Liver (tissue), 3 donors: ENCODE measurements around the gene ARHGAP40.

Source experiments
- GABPA ChIP-seq, 2 donors: IDR thresholded peaks in 1 of 2; conservative IDR thresholded peaks in 1 of 2; 2 replicates each; pipeline ENCODE4 v1.6.1; 2016; ENCODE audit warnings: antibody characterized with exemption in 2 of 2, mild to moderate bottlenecking in 1 of 2, moderate library complexity in 1 of 2
- JUND ChIP-seq, 2 donors: IDR thresholded peaks; 2 replicates each; pipeline ENCODE4 v1.6.1; 2016; ENCODE audit warnings: antibody characterized with exemption in 2 of 2
- RAD21 ChIP-seq, 2 donors: IDR thresholded peaks; 2 replicates each; pipeline ENCODE4 v1.6.1; 2016; ENCODE audit warnings: antibody characterized with exemption in 2 of 2, mild to moderate bottlenecking in 2 of 2
- RXRA ChIP-seq, 2 donors: IDR thresholded peaks; 2 replicates each; pipeline ENCODE4 v1.6.1; 2017 to 2018; ENCODE audit warnings: antibody characterized with exemption in 2 of 2, mild to moderate bottlenecking in 1 of 2
- SP1 ChIP-seq: IDR thresholded peaks from 2 replicates; pipeline ENCODE4 v1.6.1; 2018; ENCODE audit warnings: antibody characterized with exemption, mild to moderate bottlenecking
- YY1 ChIP-seq: IDR thresholded peaks from 2 replicates; pipeline ENCODE4 v1.6.1; 2016; ENCODE audit warnings: antibody characterized with exemption, mild to moderate bottlenecking
- TF ChIP-seq, protein P1 (sequence below): IDR thresholded peaks from 2 replicates; pipeline ENCODE4 v1.6.1; 2016; ENCODE audit warnings: antibody characterized with exemption, mild to moderate bottlenecking
- TF ChIP-seq, protein P2 (sequence below): fragments of 150-350 bp; IDR thresholded peaks from 2 replicates; pipeline ENCODE4 v1.5.1; 2017; ENCODE audit warnings: improper control_type of control experiment, low read depth, low read length; ENCODE audit not compliant: missing input control
- TF ChIP-seq, protein P3 (sequence below): IDR thresholded peaks from 2 replicates; pipeline ENCODE4 v1.6.1; 2016; ENCODE audit warnings: antibody characterized with exemption
- TF ChIP-seq, protein P4 (sequence below): IDR thresholded peaks from 2 replicates; pipeline ENCODE4 v1.6.1; 2016; ENCODE audit warnings: antibody characterized with exemption
- TF ChIP-seq, protein P5 (sequence below): IDR thresholded peaks from 2 replicates; pipeline ENCODE4 v1.6.1; 2016; ENCODE audit warnings: antibody characterized with exemption
- donor health status: healthy.
- donor health status: healthy.

DNA sequence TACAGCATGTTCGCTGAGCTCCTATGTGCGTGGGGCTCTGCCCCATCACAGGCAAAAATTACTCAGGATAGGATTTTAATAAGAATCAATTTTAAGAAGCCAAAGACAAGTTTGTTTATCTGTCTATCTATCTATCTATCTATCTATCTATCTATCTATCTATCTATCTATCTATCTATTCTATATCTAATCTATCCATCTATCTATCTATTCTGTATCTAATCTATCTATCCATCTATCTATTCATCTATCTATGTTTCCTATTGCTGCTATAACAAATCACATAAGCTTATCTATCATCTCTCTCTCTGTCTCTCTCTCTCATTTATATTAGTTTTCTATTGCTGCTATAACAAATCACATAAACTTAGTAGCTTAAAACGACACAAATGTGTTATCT, 1.7 kb downstream of the ARHGAP40 start:
- TF ChIP-seq, protein P1, sequence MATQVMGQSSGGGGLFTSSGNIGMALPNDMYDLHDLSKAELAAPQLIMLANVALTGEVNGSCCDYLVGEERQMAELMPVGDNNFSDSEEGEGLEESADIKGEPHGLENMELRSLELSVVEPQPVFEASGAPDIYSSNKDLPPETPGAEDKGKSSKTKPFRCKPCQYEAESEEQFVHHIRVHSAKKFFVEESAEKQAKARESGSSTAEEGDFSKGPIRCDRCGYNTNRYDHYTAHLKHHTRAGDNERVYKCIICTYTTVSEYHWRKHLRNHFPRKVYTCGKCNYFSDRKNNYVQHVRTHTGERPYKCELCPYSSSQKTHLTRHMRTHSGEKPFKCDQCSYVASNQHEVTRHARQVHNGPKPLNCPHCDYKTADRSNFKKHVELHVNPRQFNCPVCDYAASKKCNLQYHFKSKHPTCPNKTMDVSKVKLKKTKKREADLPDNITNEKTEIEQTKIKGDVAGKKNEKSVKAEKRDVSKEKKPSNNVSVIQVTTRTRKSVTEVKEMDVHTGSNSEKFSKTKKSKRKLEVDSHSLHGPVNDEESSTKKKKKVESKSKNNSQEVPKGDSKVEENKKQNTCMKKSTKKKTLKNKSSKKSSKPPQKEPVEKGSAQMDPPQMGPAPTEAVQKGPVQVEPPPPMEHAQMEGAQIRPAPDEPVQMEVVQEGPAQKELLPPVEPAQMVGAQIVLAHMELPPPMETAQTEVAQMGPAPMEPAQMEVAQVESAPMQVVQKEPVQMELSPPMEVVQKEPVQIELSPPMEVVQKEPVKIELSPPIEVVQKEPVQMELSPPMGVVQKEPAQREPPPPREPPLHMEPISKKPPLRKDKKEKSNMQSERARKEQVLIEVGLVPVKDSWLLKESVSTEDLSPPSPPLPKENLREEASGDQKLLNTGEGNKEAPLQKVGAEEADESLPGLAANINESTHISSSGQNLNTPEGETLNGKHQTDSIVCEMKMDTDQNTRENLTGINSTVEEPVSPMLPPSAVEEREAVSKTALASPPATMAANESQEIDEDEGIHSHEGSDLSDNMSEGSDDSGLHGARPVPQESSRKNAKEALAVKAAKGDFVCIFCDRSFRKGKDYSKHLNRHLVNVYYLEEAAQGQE = no peak
- TF ChIP-seq JUND (IDR thresholded peaks at IDR 0.05) = no peak
- TF ChIP-seq, protein P2, sequence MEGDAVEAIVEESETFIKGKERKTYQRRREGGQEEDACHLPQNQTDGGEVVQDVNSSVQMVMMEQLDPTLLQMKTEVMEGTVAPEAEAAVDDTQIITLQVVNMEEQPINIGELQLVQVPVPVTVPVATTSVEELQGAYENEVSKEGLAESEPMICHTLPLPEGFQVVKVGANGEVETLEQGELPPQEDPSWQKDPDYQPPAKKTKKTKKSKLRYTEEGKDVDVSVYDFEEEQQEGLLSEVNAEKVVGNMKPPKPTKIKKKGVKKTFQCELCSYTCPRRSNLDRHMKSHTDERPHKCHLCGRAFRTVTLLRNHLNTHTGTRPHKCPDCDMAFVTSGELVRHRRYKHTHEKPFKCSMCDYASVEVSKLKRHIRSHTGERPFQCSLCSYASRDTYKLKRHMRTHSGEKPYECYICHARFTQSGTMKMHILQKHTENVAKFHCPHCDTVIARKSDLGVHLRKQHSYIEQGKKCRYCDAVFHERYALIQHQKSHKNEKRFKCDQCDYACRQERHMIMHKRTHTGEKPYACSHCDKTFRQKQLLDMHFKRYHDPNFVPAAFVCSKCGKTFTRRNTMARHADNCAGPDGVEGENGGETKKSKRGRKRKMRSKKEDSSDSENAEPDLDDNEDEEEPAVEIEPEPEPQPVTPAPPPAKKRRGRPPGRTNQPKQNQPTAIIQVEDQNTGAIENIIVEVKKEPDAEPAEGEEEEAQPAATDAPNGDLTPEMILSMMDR = no peak
- TF ChIP-seq, protein P3, sequence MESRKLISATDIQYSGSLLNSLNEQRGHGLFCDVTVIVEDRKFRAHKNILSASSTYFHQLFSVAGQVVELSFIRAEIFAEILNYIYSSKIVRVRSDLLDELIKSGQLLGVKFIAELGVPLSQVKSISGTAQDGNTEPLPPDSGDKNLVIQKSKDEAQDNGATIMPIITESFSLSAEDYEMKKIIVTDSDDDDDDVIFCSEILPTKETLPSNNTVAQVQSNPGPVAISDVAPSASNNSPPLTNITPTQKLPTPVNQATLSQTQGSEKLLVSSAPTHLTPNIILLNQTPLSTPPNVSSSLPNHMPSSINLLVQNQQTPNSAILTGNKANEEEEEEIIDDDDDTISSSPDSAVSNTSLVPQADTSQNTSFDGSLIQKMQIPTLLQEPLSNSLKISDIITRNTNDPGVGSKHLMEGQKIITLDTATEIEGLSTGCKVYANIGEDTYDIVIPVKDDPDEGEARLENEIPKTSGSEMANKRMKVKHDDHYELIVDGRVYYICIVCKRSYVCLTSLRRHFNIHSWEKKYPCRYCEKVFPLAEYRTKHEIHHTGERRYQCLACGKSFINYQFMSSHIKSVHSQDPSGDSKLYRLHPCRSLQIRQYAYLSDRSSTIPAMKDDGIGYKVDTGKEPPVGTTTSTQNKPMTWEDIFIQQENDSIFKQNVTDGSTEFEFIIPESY = no peak
- no peak for TF ChIP-seq GABPA (IDR thresholded peaks at IDR 0.05 in 1 of 2, conservative IDR thresholded peaks at IDR 0.05 in 1 of 2)
- TF ChIP-seq RAD21 (IDR thresholded peaks at IDR 0.05) = no peak
- TF ChIP-seq, protein P4, sequence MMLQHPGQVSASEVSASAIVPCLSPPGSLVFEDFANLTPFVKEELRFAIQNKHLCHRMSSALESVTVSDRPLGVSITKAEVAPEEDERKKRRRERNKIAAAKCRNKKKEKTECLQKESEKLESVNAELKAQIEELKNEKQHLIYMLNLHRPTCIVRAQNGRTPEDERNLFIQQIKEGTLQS = no peak
- TF ChIP-seq YY1 = no peak
- TF ChIP-seq, protein P5, sequence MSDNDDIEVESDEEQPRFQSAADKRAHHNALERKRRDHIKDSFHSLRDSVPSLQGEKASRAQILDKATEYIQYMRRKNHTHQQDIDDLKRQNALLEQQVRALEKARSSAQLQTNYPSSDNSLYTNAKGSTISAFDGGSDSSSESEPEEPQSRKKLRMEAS = no peak
- TF ChIP-seq SP1 = no peak
- TF ChIP-seq RXRA (IDR thresholded peaks at IDR 0.05) = no peak
